KBM-7 (cell line): ENCODE data around the gene CCL5.
"Not testable (repeated sequence)": the region's sequence is repeated elsewhere in the genome, so short reads cannot be mapped to it uniquely, and the experiment has no call there.

Source experiments
- DNase-seq: peaks from one replicate; pipeline ENCODE4 v3.0.0-alpha.2; 2015
- in situ Hi-C: fragments of 300-500 bp; cut with MboI; formaldehyde crosslinking; loops from 2 replicates; pipeline ENCODE4 v1.14.3; 2020; ENCODE audit warnings: low sequenced_read_pairs, low pct_unique_long_range_greater_than_20kb, mixed read lengths

CCL5 gene

DNA sequence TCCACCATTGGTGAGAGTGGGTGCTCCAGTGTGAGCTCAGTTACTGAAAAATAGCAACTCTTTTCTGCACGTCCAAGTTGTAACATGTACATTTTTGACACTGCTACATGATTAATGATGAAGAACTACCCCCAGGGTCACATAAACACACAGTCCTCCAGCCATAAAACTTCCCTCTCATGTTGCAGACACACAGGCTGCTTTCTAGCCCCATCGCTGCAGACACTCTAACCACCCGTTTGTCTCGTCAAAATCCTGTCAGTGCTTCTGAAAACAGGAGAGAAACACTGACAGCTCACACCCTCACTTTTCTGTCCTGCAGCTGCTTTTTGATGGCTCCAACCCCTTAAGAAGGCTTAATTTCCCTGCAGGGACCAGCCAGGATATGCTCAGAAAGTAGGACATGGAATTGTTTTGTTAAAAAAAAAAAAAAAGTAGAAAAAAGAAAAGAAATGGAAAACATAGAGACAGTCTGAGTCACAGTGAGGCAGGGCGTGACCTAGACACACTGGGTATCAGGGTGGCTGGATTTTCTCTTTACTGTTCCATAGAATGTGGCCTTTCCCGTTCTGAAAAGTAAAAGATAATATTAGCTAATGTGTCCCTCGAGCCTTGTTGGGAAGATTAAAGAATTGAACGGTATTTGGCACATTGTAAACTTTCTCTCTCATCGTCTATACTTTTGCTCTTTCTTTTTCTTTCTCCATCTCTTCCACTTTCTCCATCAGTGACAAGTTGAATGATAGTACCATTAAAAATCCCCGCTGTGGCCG lies 20.7 kb upstream of the CCL5 start:
- DNase-seq = no peak
- in situ Hi-C loops = no loop called here

- in situ Hi-C loops = no loop called here
- DNase-seq = no peak
Observed at GRCh38 chr17:35900280-35900679, 20.1 kb upstream of the CCL5 start.

DNA sequence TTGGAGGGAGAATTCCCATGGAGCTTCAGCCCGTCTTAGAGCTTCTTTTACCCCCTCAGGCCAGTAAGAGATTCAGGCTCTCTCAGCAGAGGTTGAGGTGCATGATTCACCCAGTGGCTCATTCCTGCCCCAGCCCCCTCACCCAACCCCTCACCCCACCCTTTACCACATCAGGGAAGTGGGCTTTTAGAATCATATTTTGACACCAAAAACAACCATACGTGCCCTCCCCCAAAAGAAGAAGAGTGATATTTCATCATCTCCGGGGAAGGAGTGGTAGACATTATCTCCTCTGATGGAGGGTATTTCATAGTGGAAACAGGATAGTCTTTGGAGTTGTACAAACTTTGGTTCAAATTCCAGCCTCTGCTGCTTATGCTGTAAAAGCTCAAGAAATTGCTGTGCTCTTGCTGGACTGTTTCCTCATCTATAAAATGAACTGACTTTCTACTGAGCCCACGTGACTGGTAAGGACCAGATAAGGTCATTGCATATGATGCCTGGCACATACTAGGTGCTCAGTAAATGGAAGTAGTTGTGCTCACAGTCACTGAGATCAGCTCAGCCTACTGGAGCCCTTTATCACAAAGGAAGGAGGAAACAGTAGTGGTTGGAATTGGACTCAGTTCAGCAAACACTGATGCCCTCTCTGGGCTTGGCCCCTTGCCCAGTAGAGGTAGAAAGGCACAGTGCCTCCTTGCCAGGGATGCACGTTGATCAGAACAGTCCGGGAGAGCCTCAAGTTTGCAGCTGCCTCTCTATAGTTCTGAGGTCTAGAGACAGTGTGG lies 18.3 kb upstream of the CCL5 start:
- peak; percentile 33 for DNase-seq
- in situ Hi-C loops = no loop called here

DNA sequence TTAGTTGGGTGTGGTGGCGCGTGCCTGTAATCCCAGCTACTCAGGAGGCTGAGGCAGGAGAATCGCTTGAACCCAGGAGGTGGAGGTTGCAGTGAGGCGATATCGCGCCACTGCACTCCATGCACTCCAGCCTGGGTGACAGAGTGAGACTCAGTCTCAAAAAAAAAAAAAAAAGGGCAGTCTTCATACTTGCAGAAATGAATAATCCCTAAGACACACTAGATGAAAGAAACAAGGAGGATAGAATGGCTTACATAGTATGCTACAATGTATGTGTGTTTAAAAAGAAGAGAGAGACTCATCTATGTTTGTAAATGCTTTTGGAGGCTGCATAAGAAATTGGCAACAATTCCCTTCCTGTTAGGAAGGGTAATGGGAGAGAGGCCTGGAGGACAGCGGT lies 17.6 kb upstream of the CCL5 start:
- in situ Hi-C loops, DNase-seq: not testable (repeated sequence)

GRCh38 chr17:35895636-35896587 lies 15.8 kb upstream of the CCL5 start:
- in situ Hi-C loops = no loop called here
- peak; percentile 85 for DNase-seq

- DNase-seq = no peak
- in situ Hi-C loops = no loop called here
Observed at GRCh38 chr17:35894206-35894605, 14.0 kb upstream of the CCL5 start.

DNA sequence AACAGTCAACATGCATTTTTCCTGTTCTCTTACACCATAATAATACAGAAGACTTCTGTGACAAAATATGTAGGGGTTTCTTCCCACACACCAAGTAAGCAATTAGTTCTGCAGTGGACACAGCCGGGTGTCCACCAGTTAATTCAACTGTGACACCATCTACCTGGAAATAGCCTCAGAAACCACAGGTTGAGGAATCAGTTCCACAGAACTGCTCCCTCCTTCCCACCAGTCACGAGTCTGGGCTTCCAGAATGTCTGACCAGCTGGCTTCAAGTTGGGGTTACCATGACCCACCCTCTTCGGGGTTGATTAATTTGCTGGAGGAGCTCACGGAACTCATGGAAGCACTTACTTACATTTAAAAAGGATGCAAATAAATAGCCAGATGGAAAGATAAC lies 13.6 kb upstream of the CCL5 start:
- no peak for DNase-seq
- in situ Hi-C loops = no loop called here

DNA sequence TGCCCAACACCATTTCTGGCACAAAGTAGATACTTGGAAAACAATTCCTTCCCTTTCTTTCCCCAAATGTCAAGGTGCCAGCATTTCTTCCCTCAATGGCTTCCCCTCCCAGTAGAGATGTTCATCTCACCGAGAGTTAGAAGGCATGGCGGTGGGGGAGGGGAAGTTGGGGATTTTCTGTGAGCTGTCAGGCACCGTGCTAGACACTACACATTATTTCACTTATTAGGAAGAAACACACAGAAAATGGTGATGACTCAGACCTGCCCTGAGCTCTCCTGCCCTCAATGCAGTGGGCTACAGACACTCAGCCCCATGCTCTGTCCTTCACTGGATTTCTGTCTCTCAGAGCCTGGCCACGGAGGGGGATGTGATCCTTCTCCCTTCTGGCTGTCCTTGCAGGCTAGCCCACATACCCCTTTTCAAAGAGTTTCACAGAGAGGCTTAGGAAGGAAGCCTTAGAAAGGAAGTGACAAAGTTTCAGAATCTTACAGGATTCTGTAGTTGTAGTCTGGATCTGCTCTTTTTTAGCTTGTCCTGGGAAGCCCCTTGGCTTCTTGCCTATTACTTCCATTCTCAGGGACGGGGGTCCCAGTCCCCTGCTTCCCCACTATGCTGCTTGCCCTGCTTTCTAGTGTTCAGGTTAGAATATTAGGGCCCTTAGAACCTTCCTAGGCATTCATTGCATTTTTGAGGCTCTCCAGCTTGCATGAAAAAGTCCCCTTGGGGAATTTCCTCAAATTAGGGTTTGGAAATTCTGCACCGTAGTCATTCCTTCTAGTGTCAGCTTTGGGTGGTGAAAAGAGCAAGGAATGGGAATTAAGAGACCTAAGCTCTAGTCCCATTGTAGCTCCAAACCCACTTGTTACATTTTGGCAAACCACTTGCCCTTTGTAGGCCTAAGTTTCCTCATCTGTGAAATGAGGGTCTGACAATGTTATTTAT lies 12.2 kb upstream of the CCL5 start:
- in situ Hi-C loops = no loop called here
- DNase-seq = no peak

DNA sequence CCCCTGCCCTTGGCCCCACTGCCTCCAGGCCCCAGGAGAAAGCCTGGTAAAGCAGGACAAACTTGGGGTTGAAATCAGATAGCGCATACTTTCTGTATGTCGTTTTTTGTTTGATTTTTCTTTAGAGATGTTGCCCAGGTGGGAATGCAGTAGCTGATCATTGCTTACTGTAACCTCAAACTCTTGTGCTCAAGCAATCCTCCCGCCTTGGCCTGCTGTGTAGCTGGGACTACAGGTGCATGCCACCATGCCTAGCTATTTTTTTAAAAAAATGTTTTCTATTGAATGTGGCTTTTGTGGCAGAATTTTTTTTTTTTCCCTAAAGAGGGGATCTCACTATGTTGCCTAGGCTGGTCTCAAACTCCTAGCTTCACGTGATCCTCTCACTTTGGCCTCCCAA lies 11.1 kb upstream of the CCL5 start:
- in situ Hi-C loops = no loop called here
- no peak for DNase-seq

DNA sequence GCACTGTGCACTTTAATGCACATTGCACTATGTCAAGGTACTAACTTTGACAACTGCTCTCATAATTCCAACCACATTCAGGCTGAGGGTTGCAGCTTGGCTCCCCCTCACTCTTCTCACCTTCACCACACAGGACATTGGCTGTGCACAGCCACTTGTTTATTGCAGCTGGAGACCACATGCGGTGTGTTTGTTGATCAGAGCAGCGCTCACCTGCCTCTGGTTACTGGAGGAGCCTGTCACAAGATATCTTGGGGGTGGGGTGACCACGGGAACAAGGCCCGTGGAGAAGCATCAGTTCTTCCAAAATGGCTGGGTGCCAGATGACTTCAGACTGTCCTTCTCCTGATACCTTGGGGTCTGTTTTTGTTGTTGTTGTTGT lies 10.6 kb upstream of the CCL5 start:
- in situ Hi-C loops = no loop called here
- DNase-seq = no peak

GRCh38 chr17:35889818-35890773 lies 9.9 kb upstream of the CCL5 start:
- no peak for DNase-seq
- in situ Hi-C loops = no loop called here

GRCh38 chr17:35889241-35889640 lies 9.1 kb upstream of the CCL5 start:
- in situ Hi-C loops = no loop called here
- no peak for DNase-seq

DNA sequence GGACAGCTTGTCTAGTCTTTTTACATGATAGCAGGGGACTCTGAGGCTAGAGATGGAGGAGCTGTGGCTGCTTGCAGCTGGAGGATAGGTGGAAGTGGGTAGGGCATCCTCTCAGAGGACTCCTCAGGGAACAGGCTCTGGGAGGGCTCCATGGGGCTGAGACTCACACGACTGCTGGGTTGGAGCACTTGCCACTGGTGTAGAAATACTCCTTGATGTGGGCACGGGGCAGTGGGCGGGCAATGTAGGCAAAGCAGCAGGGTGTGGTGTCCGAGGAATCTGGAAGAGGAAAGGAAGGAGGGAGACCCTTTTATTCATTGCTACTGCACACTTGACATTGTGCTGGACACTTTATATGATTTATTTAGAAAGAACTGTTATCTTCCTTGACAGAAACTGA lies 1.8 kb downstream of the CCL5 start:
- in situ Hi-C loops = no loop called here
- DNase-seq = no peak

DNA sequence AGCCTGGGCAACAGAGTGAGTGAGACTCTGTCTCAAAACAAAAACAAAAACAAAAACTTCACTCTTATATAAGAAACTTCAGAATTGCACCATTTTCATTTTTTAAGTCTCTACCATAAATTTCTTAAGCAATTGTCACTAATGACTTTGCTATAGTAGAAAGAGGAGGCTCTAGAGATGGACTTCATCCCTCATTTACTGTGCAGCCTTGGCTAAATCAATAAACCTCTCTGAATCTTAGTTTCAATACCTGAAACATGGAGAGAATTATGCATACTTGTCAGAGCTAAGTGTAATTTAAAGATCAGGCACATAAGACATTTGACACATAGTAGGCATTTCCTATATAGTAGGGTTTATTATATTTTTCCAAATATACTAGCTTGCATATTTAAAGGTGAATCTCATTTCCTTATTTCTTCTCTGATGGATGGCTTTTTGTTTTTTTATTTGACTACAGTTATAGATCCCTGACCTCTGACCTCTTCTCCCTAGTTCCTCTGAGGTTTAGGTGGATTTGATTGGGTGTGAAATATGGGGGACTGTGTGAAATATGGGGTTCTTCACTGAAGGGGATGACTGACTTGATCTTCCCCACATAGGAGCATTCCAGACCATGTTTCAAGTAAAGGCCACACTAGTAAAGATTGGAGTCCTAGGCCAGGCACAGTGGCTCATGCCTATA lies 2.7 kb downstream of the CCL5 start:
- DNase-seq = no peak
- in situ Hi-C loops = no loop called here

DNA sequence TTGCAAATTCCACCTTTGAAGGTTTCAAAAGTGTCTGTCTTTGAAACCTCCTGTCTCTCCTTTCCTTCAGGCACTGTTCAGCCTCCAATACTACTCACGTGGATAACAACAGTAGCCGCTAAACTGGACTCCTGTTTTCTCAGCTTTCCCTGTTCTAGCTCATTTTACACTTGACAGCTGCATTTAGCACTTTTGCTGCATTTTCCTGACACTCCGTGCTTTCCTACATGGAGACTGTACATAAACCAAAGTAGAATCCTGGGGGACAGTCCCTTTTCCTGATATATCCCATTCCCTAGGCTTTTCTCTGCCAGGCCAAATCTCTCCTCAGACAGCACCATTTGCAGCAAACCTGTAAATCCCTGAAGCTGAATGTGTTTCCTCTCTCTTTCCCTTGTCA lies 3.6 kb downstream of the CCL5 start:
- DNase-seq = no peak
- in situ Hi-C loops = no loop called here

DNA sequence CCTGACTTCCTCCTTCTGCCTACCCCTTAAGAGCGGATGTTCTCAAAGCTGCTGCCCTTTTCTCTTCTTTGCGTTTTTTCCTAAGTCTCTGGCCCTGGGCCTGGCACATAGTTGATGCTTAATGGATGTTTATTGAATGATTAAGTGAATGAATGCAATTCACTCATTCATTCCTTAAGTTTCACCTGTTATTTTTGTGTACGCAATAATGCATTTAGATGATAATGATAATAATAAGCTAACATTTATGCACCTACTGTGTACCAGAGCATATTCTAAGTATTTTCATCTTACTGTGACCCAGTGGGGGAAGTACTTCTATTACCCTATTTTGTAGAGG lies 4.4 kb downstream of the CCL5 start:
- in situ Hi-C loops = no loop called here

GRCh38 chr17:35875072-35875799 lies 4.9 kb downstream of the CCL5 start:
- DNase-seq = no peak
- in situ Hi-C loops = no loop called here

More for the DNA sequence above, 4.4 kb downstream of the CCL5 start:
- DNase-seq = no peak
